Jurkat, Clone E6-1 (cell line): Measurements from ENCODE around the gene SLC12A3.

Experiments
- DNase-seq: peaks from one replicate; pipeline ENCODE4 v3.0.0-alpha.2; 2011; ENCODE audit warnings: low read depth, low spot score
- H3K4me3 ChIP-seq: 2 replicates; pipeline ENCODE4 v1.5.1; 2011; ENCODE audit warnings: mild to moderate bottlenecking, low read length, control low read depth, moderate library complexity

The SLC12A3 gene

DNA sequence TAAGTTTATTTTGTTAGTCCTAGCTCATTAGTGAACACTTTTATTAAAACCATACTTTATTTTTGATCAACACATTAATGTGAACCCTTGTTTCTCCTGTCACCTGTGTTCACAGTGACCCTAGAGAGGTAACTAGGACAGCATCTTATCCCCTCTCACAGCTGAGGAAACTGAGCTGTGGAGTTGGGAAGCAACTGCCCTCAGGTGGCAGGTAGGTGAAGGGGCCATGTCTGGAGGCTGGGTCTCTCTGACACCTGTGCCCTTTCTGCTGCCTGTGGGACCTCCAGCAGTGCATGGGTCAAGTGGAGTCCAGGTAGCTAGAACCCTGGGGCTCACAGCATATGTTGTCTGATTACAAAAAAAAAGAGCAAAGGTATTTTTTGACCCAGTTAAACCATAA is 22.9 kb upstream of the SLC12A3 start:
- DNase-seq = no peak

DNA sequence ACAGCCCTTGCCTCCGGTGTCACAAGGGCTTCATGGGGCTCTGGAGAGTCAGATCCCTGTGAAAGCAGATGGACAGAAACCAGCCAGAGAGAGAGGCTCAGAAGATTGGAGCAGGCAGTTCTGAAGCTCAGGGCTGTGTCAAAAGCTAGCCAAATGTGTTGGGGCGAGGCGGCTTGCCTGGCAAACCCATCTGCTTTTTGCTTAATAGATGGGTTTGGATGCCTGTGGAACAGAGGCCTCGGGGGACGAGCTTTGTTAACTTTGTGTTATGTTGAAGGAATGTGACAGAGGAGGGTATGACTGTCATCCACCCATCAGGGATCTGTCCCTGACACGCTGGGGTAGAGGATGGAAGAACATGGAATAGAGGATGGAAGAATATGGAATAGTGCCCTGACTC is 21.0 kb upstream of the SLC12A3 start:
- H3K4me3 ChIP-seq = no peak overlapping the region
- DNase-seq = no peak

More for the DNA sequence above, 22.9 kb upstream of the SLC12A3 start:
- no peak overlapping the region for H3K4me3 ChIP-seq

DNA sequence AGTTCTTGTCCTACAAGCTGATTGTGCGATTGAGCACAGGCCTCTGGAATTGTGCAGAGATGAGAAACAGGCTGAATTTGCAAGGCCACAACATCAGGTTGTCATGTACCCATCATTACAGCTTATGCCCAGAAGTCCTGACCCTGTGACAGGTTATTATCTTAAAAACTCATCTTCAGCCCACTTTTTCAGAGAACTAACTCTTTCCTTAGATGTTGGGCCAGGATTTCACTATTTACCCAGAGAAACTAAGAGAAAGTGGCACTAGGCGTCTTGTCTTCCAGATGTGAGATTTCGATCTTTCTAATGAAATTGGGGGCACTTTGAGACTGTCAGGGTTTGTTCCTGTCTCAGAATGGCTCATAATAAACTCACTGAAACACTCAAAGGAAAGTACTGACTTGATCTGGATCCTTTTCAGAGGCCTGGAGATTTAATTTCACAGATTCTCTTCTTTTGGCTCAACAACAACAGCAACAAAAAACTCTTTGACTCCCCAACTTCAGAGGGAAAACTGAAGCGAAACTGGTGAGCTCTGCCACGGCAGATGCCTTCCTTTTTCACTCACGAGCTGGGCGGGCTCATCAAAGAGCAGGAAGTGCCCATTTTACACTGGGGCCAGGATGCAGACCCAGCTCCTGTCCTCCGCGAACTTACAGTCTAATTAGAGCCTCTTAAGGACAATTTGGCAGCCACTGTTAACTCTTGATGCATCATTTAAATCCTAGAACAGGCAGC is 17.7 kb upstream of the SLC12A3 start:
- peak; percentile 59 for DNase-seq
- no peak overlapping the region for H3K4me3 ChIP-seq

DNA sequence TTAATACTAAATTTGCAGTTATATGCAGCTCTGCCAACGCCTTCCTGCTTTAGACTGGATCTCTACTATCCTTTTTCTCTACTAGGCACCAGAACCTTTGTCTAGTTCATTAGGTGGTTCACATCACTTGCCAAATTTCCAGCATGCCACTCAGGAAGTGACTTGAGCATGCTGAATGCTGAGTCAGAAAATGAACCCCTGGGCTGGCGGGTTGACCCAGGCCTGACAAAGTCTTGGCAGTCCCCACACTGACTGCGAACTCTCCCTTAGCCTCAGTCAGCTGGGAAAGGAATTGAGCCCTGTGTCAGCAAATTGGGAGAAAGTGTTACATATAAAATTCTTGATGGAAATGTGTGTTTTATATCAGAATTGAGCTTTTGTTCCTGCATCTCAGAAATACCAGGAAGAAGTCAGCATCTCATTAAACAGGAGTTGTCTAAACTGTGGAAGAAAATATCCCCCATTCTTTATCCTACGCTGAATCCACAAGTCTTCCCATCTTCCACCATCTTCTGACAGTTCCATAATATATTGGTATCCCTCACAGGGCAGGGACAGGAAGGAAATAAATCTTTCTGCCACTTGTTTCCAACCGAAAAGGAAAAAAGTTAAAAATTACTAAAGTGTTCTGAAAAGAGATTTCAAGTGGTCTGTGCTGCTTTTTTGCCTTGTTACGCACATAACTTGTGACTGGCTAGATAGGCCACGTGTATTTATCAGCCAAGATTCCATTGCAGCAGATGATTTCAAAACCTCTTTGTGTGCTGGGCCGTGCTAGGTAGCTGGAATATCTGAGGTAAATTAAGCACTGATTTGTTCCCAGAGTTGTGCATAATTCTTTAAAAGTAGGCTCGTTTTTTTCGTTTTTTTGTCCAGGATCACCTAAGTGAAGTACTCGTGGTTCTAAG is 16.7 kb upstream of the SLC12A3 start:
- DNase-seq = no peak
- H3K4me3 ChIP-seq = no peak overlapping the region

DNA sequence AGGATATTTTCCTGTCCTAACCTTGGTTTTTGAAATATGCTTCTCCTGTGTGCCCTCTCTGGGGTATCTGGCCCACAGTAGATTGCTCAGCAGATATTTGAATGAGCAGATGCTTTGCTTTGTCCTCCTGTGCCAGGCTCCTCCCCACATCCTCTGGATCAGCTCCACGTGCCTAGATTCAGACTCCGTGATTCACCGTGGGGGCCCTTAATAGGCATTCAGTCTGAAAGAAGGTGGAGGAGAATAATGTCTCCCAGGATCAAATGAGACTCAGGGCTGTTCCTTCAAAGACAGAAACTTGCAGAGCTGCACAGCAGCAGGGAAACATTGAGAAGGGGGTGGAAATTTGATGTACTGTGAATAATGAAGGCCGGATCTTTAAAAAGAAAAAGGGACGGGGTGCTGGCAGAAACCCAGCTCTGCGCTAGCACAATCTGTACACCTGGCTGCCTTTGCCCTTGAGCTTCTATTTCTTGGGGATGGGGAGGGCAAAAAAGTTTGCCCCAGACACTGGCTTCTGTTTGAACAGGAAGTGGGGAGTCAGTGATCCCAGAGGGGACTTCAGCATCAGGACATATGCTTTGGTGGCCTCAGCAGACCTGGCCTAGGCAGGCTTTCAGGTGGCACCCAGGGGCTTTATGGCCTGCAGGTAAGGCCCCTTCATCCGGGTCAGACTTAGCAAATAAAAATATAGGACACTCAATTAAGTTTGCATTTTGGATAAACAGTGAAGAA is 15.9 kb upstream of the SLC12A3 start:
- H3K4me3 ChIP-seq = no peak overlapping the region
- peak; percentile 45 for DNase-seq

DNA sequence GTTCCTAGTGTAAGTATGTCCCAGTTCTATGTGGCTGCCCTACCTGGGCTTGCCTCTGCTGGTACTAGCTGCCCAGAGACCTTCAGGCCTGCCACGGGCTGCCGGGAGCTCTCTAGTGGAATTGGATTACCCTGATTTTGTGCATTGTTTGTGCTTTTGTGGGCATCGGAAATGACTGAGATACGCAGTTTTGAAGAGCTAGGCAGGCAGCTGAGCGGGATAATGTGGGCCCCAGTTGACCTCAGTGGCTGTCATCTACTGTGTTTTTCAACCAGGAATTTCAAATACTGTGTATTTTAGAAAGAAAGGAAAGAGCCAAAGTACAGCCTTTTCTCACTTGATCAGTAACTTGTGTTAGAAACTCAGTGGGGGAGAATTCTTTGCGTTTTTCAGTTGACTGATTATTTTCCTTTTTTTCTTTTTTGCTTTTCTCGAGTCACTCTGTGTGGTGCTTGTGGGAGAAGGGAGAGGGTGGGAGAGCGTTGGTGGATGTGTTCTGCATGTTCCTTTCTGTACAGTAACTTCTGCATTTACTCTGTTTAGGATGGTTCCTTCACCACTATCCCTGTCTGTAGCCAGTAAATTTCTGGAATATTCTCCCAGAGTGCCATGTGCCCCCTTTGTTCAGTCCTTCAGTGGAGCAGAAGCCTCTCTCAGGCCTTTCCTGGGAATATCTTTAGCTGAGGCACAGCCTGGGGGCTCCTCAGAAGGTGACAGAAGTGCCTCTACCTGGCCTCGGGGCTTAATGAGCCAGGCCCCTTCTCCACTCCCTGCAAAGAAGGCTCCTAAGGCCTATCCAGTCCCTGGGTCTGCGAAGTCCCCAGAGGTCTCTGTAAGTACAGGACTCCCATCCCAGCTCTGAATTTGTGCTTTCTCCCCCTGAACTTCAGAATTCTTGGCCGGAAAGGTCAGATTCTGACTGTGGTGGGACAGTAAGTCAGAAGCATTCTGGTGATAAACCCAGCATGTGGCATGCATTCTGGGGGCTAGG is 15.0 kb upstream of the SLC12A3 start:
- no peak overlapping the region for H3K4me3 ChIP-seq
- DNase-seq = no peak

DNA sequence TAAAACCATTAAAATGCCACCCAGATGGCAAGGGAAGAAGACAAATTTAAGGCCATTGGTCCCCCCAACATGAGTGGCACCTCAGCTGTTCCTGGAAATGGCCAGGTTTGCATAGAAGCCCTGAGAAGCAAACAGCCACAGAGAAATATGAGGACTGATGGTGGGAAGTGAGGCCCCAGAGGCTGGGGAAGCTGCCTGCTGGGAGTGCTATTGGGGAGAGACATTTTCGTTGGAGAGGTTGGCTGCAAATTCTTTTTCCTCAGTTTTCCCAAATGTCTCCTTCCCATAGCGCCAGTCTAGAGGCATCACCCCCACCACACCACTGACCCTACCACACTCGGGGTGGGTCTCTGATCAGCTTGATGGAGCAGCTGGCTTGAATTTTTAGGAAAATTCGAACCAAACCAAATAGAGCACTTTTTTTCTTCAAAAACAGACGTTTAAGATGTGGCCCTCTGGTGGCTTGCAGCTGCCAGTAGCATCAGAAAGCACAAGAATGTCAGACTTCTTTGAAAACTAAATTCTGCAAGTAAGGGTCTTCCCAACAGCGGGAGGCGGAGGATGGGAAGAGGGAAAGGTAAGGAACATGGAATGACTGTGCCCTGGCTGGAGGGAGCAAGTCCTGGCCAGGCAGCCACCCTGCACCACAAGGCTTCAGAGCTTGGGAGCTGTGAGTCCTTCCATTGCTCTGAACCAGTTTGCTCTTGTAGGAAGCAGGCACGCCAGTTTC is 13.2 kb upstream of the SLC12A3 start:
- DNase-seq = peak; percentile 38
- H3K4me3 ChIP-seq = no peak overlapping the region

DNA sequence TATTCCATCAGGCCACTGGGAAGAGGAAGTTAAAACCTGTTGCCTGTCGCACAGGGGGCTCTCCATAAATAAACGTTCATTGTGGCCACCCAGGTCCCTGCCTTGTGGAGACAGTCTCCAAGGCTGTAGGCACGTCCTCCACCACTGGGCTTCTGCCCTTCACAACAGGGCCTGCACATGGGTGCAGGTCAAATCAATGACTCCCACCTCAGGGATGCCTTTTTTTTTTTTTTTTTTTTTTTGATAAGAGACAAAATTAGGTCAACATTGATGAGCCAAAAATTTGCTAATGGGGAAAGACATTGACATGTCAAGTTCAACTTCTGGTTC is 12.6 kb upstream of the SLC12A3 start:
- H3K4me3 ChIP-seq = no peak overlapping the region
- DNase-seq = no peak

DNA sequence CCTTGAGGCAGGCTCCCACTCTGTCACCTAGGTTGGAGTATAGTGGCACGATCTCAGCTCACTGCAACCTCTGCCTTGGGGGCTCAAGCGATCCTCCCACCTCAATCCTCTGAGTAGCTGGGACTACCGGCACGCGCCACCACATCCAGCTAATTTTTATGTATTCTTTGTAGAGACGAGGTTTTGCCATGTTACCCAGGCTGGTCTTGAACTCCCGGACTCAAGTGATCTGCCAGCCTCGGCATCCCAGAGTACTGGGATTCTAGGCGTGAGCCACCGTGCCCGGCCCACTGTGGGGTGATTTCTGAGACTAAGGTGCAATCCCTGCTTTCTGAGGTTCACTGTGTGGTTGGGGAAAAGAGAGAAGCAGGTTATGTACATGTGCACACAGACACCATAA is 12.0 kb upstream of the SLC12A3 start:
- H3K4me3 ChIP-seq = no peak overlapping the region
- DNase-seq = no peak

DNA sequence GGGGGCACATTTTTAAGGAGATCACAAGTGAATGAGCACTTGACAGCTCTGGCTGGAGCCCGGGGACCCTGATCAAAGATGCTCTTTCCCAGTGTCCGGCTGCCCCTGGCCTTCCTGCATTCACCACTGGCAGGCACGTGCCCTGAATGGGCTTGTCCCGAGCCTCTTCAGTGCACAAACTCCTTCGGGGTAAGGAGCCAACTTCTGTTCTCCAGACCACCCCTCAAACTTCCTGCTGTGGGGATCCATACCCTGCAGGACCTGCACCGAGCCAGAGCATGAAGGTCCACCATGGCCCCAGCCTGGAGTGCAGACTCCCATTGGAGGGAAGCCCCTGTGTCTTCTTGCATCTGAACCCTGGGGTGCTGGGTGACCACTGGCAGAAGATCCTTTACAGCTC is 9.8 kb upstream of the SLC12A3 start:
- H3K4me3 ChIP-seq = no peak overlapping the region
- DNase-seq = no peak

DNA sequence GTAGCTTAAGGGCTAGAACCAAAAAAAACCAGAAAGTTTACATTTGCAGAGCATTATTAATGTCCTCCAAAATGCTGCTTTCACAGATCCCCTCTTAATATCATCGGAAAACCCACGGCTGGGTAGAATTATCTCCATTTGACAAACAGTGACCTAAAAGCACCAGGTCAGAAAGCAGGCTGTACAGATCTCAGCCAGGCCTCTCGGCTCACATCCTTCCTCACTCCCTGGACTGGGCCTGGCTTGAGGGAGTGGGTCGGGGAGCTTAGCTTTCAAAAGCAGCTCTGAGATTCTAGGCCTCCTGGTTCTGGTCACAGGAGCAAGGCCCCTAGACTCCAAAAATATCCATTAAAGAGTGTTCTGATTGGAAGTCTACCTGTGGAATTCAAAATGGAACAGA is 9.1 kb upstream of the SLC12A3 start:
- H3K4me3 ChIP-seq = no peak overlapping the region
- no peak for DNase-seq

DNA sequence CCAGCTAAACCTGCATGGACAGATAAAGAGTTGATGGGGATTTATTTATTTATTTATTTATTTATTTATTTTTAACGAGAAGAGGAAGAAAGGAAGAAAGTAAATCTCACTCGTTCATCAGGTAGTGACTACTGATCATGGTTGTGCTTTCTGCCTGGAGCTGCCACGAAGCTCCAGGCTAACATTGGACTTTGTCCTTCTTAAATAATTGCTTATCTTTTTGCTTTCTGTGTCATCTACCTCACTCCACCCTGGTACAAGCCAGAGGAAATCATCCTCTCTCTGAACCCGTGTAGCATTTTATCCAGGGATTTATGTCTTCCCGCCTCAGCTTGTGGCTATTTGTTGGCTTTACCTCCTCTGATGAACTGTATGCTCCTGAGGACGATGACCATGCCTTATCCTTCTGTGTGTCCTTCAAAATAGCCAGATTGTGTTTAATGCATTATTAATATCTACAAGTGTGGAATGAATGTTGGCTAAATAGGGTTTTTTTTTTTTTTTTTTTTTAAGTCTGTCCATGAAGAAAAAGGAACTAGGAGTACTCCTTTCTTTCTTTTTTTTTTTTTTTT is 8.0 kb upstream of the SLC12A3 start:
- no peak overlapping the region for H3K4me3 ChIP-seq
- DNase-seq = no peak

DNA sequence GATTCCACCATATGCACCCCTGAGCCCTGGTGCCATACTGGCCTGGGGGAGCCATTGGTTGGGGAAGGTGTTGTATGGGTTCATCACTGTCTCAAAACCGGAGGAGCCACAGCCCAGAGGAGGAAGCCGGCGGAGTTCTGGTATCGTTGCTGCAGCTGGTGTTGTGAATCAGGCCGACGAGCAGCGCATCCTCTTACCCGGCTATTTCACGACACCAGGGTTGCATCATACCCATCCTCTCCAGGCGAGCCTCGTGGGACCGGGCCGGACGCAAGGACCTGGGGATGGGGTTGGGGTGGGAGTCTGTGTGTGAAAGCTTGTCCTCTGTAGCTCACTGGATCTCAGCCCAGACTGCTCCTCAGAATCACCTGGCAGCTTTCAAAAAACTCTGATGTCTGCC is 6.6 kb upstream of the SLC12A3 start:
- DNase-seq = no peak
- no peak overlapping the region for H3K4me3 ChIP-seq

DNA sequence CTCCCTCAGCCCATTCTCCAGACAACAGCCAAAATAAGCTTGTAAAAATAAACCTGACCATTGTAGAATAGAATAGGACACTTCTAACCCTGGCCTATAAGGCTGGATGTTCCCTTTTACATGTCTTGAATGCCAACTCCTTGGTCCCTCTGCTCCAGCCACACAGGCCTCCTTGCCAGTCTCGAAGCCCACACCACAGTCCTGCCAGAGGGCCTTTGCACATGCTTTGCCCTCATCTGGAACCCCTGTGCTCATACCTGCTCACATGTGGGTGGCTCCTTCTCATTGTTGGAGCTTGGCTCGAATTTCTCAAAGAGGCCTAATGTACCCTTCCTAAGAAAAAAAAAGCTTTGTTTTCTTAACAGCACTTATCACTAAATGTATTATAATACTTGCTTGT is 5.4 kb upstream of the SLC12A3 start:
- DNase-seq = no peak
- no peak overlapping the region for H3K4me3 ChIP-seq

DNA sequence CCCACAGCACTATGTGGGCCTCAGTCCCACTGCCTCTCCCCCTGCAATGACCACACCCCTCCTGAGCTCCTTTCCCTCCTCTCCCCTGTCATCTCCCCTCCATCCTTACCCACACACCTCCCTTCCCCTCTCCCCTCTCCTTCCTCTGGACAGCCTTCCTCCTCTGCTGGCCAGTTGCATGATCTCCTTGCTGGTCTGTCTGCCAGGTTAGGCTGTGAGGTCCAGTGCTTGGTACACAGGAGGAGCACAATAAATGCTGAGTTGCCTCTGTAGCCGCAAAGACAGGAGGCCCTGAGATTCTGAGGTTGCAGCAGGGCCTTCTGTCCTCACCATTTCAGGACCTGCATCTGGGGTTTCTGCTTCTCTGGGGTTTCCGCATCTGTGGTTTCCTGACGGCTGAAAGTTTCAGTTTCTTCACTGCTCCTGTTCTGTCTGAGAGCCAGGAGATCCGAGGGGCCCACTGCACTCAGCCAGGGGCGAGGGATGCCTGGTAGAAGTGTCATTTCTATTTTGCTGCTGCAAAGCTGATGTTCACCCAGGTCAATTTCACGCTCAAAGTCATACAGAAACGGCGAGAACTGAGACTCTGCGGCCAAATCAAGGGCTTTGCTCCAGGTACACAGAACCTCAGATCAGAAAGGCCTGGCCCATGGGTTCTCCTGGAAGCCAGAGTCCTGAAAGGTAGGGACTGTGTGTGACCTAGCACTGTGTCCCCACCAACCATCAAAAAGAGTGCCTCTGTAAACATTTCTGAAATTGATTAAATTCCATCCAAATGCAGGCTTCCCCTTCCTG is 4.6 kb upstream of the SLC12A3 start:
- peak overlapping the region; percentile 21 for H3K4me3 ChIP-seq
- DNase-seq = peak; percentile 88

DNA sequence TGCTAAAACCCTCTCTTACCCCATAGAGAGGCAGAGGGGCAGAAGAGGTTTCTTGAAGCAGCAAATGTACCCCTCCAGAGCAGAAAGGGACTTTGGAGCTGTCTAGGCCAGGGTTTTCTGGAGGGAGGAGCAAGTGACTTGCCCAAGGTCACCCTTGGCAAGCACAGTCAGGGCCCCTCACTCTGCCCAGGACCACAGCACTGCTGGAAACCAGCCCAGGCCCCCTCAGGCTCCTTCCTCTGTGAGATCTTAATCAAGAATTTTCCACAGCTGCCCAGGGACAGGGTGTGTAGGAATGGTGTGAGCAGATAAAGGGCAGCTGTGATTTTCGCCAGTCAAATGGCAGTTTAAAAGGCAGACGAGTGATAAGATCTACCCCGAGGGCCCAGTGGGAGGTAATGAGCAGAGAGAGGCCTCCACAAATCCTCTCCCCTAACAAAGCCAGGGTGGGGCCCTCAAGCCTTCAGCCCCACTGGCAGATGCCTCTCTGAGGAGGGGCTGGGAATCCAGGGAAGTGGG is 3.9 kb upstream of the SLC12A3 start:
- peak overlapping the region; percentile 21; the same call in 1 of the 2 replicates for H3K4me3 ChIP-seq
- DNase-seq = peak; percentile 10

DNA sequence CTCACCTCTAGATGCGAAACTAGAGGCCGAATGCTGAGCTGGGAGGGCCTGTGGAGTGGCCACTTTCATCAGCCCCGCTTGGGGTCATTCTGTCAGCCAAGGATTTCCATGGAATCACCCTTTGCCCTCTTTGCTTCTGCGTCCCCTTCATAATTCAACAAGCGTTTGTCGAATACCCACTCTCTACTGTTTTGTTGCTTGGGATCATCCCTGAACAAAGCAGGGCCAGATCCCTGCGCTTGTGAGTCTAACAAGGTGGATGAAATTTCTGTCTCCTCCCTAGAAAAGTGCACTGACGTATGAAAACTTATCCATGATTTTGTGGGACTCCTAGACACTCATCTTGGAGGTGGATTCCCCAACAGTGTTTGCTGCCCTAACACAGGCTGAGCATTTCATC is 3.3 kb upstream of the SLC12A3 start:
- H3K4me3 ChIP-seq = no peak overlapping the region
- DNase-seq = no peak
